IMR-90 (cell line): ENCODE results near the gene RCL1. TPM values are rescaled to one million over a fixed set of nuclear protein-coding genes. Genes with fewer than 3 reads are reported as not detected.

Experiments
- ATAC-seq: fragments of 200-7000 bp; cut with Tn5 transposase; 2 replicates; pipeline ENCODE4 v1.9.1; 2020; ENCODE audit warnings: low read depth, mild to moderate bottlenecking, moderate library complexity
- BruUV-seq: library from RNA; stranded (reverse); fragments of 400-500 nt; replicated peaks from 2 replicates; lab custom pipeline; 2021; lab: Mats Ljungman, UMichigan
- CTCF ChIA-PET: fragments of 300-600 bp; formaldehyde crosslinking; extraction: SDS; loops from one replicate; lab custom pipeline; 2021; ENCODE audit warnings: antibody characterized with exemption; lab: Yijun Ruan, JAX
- POLR2A ChIA-PET: fragments of 300-600 bp; sonication (Branson Sonifier 250); formaldehyde crosslinking; loops from one replicate; lab custom pipeline; 2022; ENCODE audit warnings: antibody characterized with exemption; ENCODE audit not compliant: unreplicated experiment; lab: Charles Lee
- DNase-seq: peaks from one replicate; pipeline ENCODE4 v3.0.0; 2013
- H2AFZ ChIP-seq: replicated peaks from 2 replicates; pipeline ENCODE3; 2013; ENCODE audit warnings: low read length, mild to moderate bottlenecking; ENCODE audit not compliant: poor library complexity
- H2AK5ac ChIP-seq: 2 replicates; pipeline ENCODE4 v1.6.1; 2013; ENCODE audit warnings: low read depth, low read length, inconsistent platforms
- H2AK9ac ChIP-seq: replicated peaks from 2 replicates; pipeline ENCODE3; 2013; ENCODE audit warnings: mild to moderate bottlenecking, low read depth, low read length, moderate library complexity; ENCODE audit not compliant: poor library complexity
- H2BK120ac ChIP-seq: 2 replicates; pipeline ENCODE4 v1.6.1; 2013; ENCODE audit warnings: low read depth, low read length, inconsistent platforms
- H2BK15ac ChIP-seq: 3 replicates; pipeline ENCODE4 v1.6.1; 2013; ENCODE audit warnings: low read depth, low read length, inconsistent platforms
- H2BK20ac ChIP-seq: 2 replicates; pipeline ENCODE4 v1.6.1; 2013; ENCODE audit warnings: low read depth, mild to moderate bottlenecking, inconsistent platforms, low read length, moderate library complexity
- H2BK5ac ChIP-seq: 2 replicates; pipeline ENCODE4 v1.6.1; 2013; ENCODE audit warnings: mild to moderate bottlenecking, low read depth, low read length, inconsistent platforms; ENCODE audit not compliant: poor library complexity, severe bottlenecking
- H3K14ac ChIP-seq: replicated peaks from 2 replicates; pipeline ENCODE4 v1.6.1; 2013; ENCODE audit warnings: low read depth, low read length, inconsistent platforms
- H3K18ac ChIP-seq: 2 replicates; pipeline ENCODE4 v1.6.1; 2013; ENCODE audit warnings: low read depth, low read length, control low read depth
- H3K23ac ChIP-seq: 2 replicates; pipeline ENCODE4 v1.6.1; 2013; ENCODE audit warnings: low read depth, low read length, inconsistent platforms
- H3K27ac ChIP-seq: 2 replicates; pipeline ENCODE4 v1.5.1; 2013; ENCODE audit warnings: mild to moderate bottlenecking, control low read depth, low read length; ENCODE audit not compliant: insufficient read depth
- H3K27me3 ChIP-seq: 2 replicates; pipeline ENCODE4 v1.6.1; 2013; ENCODE audit warnings: low read length; ENCODE audit not compliant: control insufficient read depth, insufficient read depth
- H3K36me3 ChIP-seq: 2 replicates; pipeline ENCODE4 v1.6.1; 2013; ENCODE audit warnings: low read length, mixed read lengths; ENCODE audit not compliant: control insufficient read depth, insufficient read depth
- H3K4ac ChIP-seq: 2 replicates; pipeline ENCODE4 v1.6.1; 2013; ENCODE audit warnings: low read depth, low read length, inconsistent platforms
- H3K4me1 ChIP-seq: 2 replicates; pipeline ENCODE4 v1.6.1; 2013; ENCODE audit warnings: low read length, mixed read lengths; ENCODE audit not compliant: control insufficient read depth, insufficient read depth
- H3K4me2 ChIP-seq: 2 replicates; pipeline ENCODE4 v1.6.1; 2013; ENCODE audit warnings: low read depth, mild to moderate bottlenecking, control low read depth, low read length, moderate library complexity
- H3K4me3 ChIP-seq: 2 replicates; pipeline ENCODE4 v1.5.1; 2013; ENCODE audit warnings: low read depth, mild to moderate bottlenecking, control low read depth, low read length, moderate library complexity; ENCODE audit not compliant: insufficient read depth
- H3K56ac ChIP-seq: 2 replicates; pipeline ENCODE4 v1.6.1; 2013; ENCODE audit warnings: low read length, inconsistent platforms; ENCODE audit not compliant: insufficient read depth; ENCODE audit errors: extremely low read depth
- H3K79me1 ChIP-seq, 2 experiments: 2 replicates each; pipeline ENCODE4 v1.6.1; 2013; ENCODE audit warnings: low read length in 2 of 2, inconsistent platforms in 1 of 2, low read depth in 1 of 2
- H3K9ac ChIP-seq: 2 replicates; pipeline ENCODE4 v1.6.1; 2013; ENCODE audit warnings: low read depth, low read length, control low read depth
- H3K9me1 ChIP-seq: 2 replicates; pipeline ENCODE4 v1.6.1; 2013; ENCODE audit warnings: low read length, inconsistent platforms; ENCODE audit not compliant: insufficient read depth
- H3K9me3 ChIP-seq: 2 replicates; pipeline ENCODE4 v1.6.1; 2013; ENCODE audit warnings: low read length; ENCODE audit not compliant: control insufficient read depth, insufficient read depth
- H4K20me1 ChIP-seq: 2 replicates; pipeline ENCODE4 v1.6.1; 2013; ENCODE audit warnings: low read length, inconsistent platforms; ENCODE audit not compliant: insufficient read depth
- H4K5ac ChIP-seq: 2 replicates; pipeline ENCODE4 v1.6.1; 2013; ENCODE audit warnings: mild to moderate bottlenecking, low read depth, low read length, control low read depth
- H4K8ac ChIP-seq, 2 experiments: 2 replicates each; pipeline ENCODE4 v1.6.1; 2013; ENCODE audit warnings: low read depth in 2 of 2, low read length in 2 of 2, control low read depth in 1 of 2, inconsistent platforms in 1 of 2
- H4K91ac ChIP-seq: 2 replicates; pipeline ENCODE4 v1.6.1; 2013; ENCODE audit warnings: low read depth, low read length, inconsistent platforms; ENCODE audit not compliant: insufficient read depth
- BHLHE40 ChIP-seq: fragments of 150-350 bp; IDR thresholded peaks from 2 replicates; pipeline ENCODE4 v1.6.1; 2016; ENCODE audit warnings: mild to moderate bottlenecking, low read depth, low read length
- CEBPB ChIP-seq: IDR thresholded peaks from 2 replicates; pipeline ENCODE4 v1.6.1; 2012; ENCODE audit warnings: low read depth, low read length, improper control_type of control experiment
- FOS ChIP-seq: fragments of 150-350 bp; IDR thresholded peaks from 2 replicates; pipeline ENCODE4 v1.6.1; 2016; ENCODE audit warnings: low read depth, low read length
- MAFK ChIP-seq: IDR thresholded peaks from 2 replicates; pipeline ENCODE4 v1.6.1; 2012; ENCODE audit warnings: low read depth, low read length, improper control_type of control experiment
- NFE2L2 ChIP-seq: fragments of 150-350 bp; IDR thresholded peaks from 2 replicates; pipeline ENCODE4 v1.6.1; 2016; ENCODE audit warnings: low read depth, mild to moderate bottlenecking, low read length
- RFX5 ChIP-seq: IDR thresholded peaks from 2 replicates; pipeline ENCODE4 v1.8.0; 2012; ENCODE audit warnings: low read depth, mild to moderate bottlenecking, low read length, moderate library complexity
- SMC3 ChIP-seq: fragments of 150-350 bp; IDR thresholded peaks from 2 replicates; pipeline ENCODE4 v1.6.1; 2016; ENCODE audit warnings: low read depth, mild to moderate bottlenecking, antibody characterized with exemption, low read length, moderate library complexity
- WGBS, 2 experiments: methylation state at CpG; one replicate each; pipeline versions ENCODE4 v1.1.5 to v1.1.7; 2013; ENCODE audit warnings: missing lambda C conversion rate in 2 of 2; ENCODE audit not compliant: insufficient read length in 1 of 2; ENCODE audit errors: extremely low coverage in 2 of 2; 5-methylcytosine and 5-hydroxymethylcytosine counted together
- dilution Hi-C: fragments of 300-500 bp; cut with HindIII; formaldehyde crosslinking; loops from one replicate; pipeline ENCODE4 v1.14.3; 2018; ENCODE audit warnings: low sequenced_read_pairs; ENCODE audit not compliant: unreplicated experiment
- in situ Hi-C: fragments of 300-500 bp; cut with MboI; formaldehyde crosslinking; loops from 3 replicates; pipeline ENCODE4 v1.14.3; 2019; ENCODE audit warnings: low sequenced_read_pairs, inconsistent platforms, mixed read lengths
- intact Hi-C: fragments of 100-400 bp; cut with micrococcal nuclease; formaldehyde crosslinking; loops from 2 replicates; pipeline ENCODE4 v1.10.0; 2022
- polyA plus RNA-seq, 3 experiments: library from polyadenylated mRNA; depleted of rRNA; stranded (reverse); fragments of >200 nt; gene quantifications; 2 replicates each; pipeline ENCODE4 v1.2.3, GENCODE V29; 2012; ENCODE audit warnings: low replicate concordance in 1 of 3
- total RNA-seq: library from RNA; depleted of rRNA; stranded (reverse); fragments of >200 nt; gene quantifications from 2 replicates; pipeline ENCODE4 v1.2.3, GENCODE V29; 2012
- TF ChIP-seq, protein P1 (sequence below): conservative IDR thresholded peaks from 2 replicates; pipeline ENCODE4 v1.5.1; 2012; ENCODE audit warnings: mild to moderate bottlenecking, low read depth, low read length, improper control_type of control experiment
- TF ChIP-seq, protein P2 (sequence below): fragments of 150-350 bp; IDR thresholded peaks from 2 replicates; pipeline ENCODE4 v1.6.1; 2016; ENCODE audit warnings: low read depth, mild to moderate bottlenecking, low read length, moderate library complexity, borderline replicate concordance

The RCL1 gene
- total and polyA plus RNA-seq, 2 of the 4 experiments (the other 2 are of a cell fraction), result 12.3 to 13.8 TPM

DNA sequence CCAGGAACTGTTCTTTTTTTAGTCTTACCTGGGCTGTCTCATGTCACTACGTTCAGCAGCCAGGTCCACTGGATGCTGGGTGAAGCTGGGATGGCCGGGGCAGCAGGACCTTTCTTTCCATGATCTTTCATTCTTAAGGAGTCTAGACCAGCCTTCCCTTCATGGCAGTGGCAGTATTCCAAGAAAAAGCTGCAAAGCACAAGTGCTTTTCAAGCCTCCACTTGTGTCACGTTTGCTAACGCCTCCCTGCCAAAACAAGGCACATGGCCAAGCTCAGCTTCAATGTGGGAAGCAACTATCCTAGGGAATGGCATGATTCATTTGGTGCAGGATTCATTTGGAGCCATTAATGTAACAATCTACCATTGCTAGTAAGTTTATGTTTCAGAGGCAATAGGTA, 94.8 kb downstream of the RCL1 start:
- no peaks in the 10 kb centered on the region; the same call in 1 of the 2 replicates for H3K9me1 ChIP-seq
- ATAC-seq, result peak; percentile 72
- H3K36me3 ChIP-seq, result no peaks in the 10 kb centered on the region
- no peaks in the 10 kb centered on the region for H3K79me1 ChIP-seq
- H4K5ac ChIP-seq, result no peak overlapping the region
- no peaks in the 10 kb centered on the region for H4K20me1 ChIP-seq
- no peak overlapping the region for H3K18ac ChIP-seq
- dilution Hi-C loops, result no loop called here
- intact Hi-C loops, result no loop called here
- in situ Hi-C loops, result no loop called here
- no peak overlapping the region for H3K9ac ChIP-seq
- peak; percentile 65 for DNase-seq
- no peak overlapping the region for H2AK5ac ChIP-seq
- no peak overlapping the region for H2AK9ac ChIP-seq
- POLR2A ChIA-PET, result no interaction called here
- H3K27ac ChIP-seq, result no peak overlapping the region
- no peak overlapping the region for H3K4ac ChIP-seq
- WGBS, 2 experiments, result 60% methylated on average over 1 of the region's 4 CpGs; no CpG with 5 or more reads in 1 of the 2 experiments
- no peak overlapping the region for H3K56ac ChIP-seq
- no peak overlapping the region for H3K23ac ChIP-seq
- no peaks in the 10 kb centered on the region for H3K4me1 ChIP-seq
- CTCF ChIA-PET, result interaction anchor here (0.6 kb wide), 1 partner anchor 44 kb away, joined by 5 read pairs; no protein-coding TSS in a partner anchor
- H2AFZ ChIP-seq, result no peak overlapping the region
- no peak overlapping the region for H2BK20ac ChIP-seq
- TF ChIP-seq FOS, result no peak
- no peak for TF ChIP-seq MAFK
- TF ChIP-seq RFX5, result no peak
- TF ChIP-seq CEBPB, result no peak
- no peak for TF ChIP-seq SMC3
- TF ChIP-seq, protein P1, sequence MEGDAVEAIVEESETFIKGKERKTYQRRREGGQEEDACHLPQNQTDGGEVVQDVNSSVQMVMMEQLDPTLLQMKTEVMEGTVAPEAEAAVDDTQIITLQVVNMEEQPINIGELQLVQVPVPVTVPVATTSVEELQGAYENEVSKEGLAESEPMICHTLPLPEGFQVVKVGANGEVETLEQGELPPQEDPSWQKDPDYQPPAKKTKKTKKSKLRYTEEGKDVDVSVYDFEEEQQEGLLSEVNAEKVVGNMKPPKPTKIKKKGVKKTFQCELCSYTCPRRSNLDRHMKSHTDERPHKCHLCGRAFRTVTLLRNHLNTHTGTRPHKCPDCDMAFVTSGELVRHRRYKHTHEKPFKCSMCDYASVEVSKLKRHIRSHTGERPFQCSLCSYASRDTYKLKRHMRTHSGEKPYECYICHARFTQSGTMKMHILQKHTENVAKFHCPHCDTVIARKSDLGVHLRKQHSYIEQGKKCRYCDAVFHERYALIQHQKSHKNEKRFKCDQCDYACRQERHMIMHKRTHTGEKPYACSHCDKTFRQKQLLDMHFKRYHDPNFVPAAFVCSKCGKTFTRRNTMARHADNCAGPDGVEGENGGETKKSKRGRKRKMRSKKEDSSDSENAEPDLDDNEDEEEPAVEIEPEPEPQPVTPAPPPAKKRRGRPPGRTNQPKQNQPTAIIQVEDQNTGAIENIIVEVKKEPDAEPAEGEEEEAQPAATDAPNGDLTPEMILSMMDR, result no peak
- TF ChIP-seq NFE2L2, result no peak
- peak; percentile 84 for TF ChIP-seq BHLHE40
- TF ChIP-seq, protein P2, sequence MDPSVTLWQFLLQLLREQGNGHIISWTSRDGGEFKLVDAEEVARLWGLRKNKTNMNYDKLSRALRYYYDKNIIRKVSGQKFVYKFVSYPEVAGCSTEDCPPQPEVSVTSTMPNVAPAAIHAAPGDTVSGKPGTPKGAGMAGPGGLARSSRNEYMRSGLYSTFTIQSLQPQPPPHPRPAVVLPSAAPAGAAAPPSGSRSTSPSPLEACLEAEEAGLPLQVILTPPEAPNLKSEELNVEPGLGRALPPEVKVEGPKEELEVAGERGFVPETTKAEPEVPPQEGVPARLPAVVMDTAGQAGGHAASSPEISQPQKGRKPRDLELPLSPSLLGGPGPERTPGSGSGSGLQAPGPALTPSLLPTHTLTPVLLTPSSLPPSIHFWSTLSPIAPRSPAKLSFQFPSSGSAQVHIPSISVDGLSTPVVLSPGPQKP, result no peak
- H4K8ac ChIP-seq, result no peak overlapping the region
- H3K4me3 ChIP-seq, result no peak overlapping the region
- H4K91ac ChIP-seq, result no peak overlapping the region
- H2BK15ac ChIP-seq, result no peak overlapping the region
- no peaks in the 10 kb centered on the region for H3K9me3 ChIP-seq
- H2BK120ac ChIP-seq, result no peak overlapping the region
- no peak overlapping the region for H2BK5ac ChIP-seq
- H3K4me2 ChIP-seq, result no peak overlapping the region
- no peaks in the 10 kb centered on the region for H3K27me3 ChIP-seq
- H3K14ac ChIP-seq, result no peak overlapping the region
- no TSS peak for BruUV-seq
